ENCODE data around the gene SLC5A7. TPM values are rescaled to one million over a fixed set of nuclear protein-coding genes. Genes with fewer than 3 reads are reported as not detected.

Gene SLC5A7
- total RNA-seq, 1 donor from 2014 or later, result not detected

Other genes starting within 250 kb of the SLC5A7 start
- gene RGPD4, start 159.6 kb upstream of the SLC5A7 start, total RNA-seq, result 0.05 TPM in 1 of 2 replicates, not detected in the other

Measured in T-helper 1 cell treated with Interleukin-12 subunit alpha and Interleukin-12 subunit beta and Interleukin-4 antibody, amounts not matched to agents 30 ng/mL and 1 ng/mL, for 36 hours (primary cell).